ENCODE measurements around the gene POLDIP2. TPM values are rescaled to one million over a fixed set of nuclear protein-coding genes. Genes with fewer than 3 reads are reported as not detected.
A peak's percentile ranks its signal among the peaks of the same experiment; 100 is the strongest.

POLDIP2 gene
- total RNA-seq, 1 donor from 2014 or later, result 79.1 TPM

- TF ChIP-seq EZH2 (IDR thresholded peaks at IDR 0.05; ENCODE audit: insufficient read depth, low read length) (no peak), CTCF (IDR thresholded peaks at IDR 0.05; ENCODE audit: insufficient read depth, low read depth, low read length) (no peak)
- peak overlapping the region; percentile 54 for H3K9ac ChIP-seq (ENCODE audit: low read length)
- no peaks in the 10 kb centered on the region for H3K9me3 ChIP-seq (ENCODE audit: insufficient read depth, low read depth, low read length)
- H2AFZ ChIP-seq (ENCODE audit: low read depth, low read length), result no peak overlapping the region
- Mint-ChIP-seq H3K4me3 (ENCODE audit: unreplicated experiment) (no peak overlapping the region), H3K36me3 (ENCODE audit: low read depth, unreplicated experiment) (peaks cover 27% of the 10 kb centered on the region), H3K9me3 (ENCODE audit: unreplicated experiment) (peaks cover 5% of the 10 kb centered on the region), H3K4me1 (ENCODE audit: low read depth, unreplicated experiment) (peaks cover 19% of the 10 kb centered on the region), H3K27ac (ENCODE audit: unreplicated experiment) (peak overlapping the region; percentile 90), H3K27me3 (ENCODE audit: low read depth, unreplicated experiment) (no peaks in the 10 kb centered on the region)
- H3K27me3 ChIP-seq (ENCODE audit: insufficient read depth, low read length), result no peaks in the 10 kb centered on the region
- H3K79me2 ChIP-seq (ENCODE audit: insufficient read depth, low read length), result peaks cover 28% of the 10 kb centered on the region
- H3K36me3 ChIP-seq (ENCODE audit: insufficient read depth, low read length), result peaks cover 49% of the 10 kb centered on the region
- FAIRE-seq (no peak), DNase-seq (ENCODE audit: low read depth) (peak; percentile 67)
- peaks cover 38% of the 10 kb centered on the region for H3K4me1 ChIP-seq (ENCODE audit: insufficient read depth, low read length)
- H3K27ac ChIP-seq (ENCODE audit: low read depth, low read length), result peak overlapping the region; percentile 85
- H4K20me1 ChIP-seq (ENCODE audit: insufficient read depth, low read length), result peaks cover 48% of the 10 kb centered on the region
- no peak overlapping the region for H3K4me3 ChIP-seq (ENCODE audit: insufficient read depth, low read depth, low read length)
- H3K4me2 ChIP-seq (ENCODE audit: low read length), result peak overlapping the region; percentile 57
These were observed 11.1 kb downstream of the POLDIP2 start for GRCh38 chr17:28346199-28346580.

GRCh38 chr17:28345419-28346198, 11.7 kb downstream of the POLDIP2 start:
- no peak overlapping the region for H2AFZ ChIP-seq (ENCODE audit: low read depth, low read length)
- H3K79me2 ChIP-seq (ENCODE audit: insufficient read depth, low read length), result peaks cover 33% of the 10 kb centered on the region
- Mint-ChIP-seq H3K27ac (ENCODE audit: unreplicated experiment) (peak overlapping the region; percentile 53), H3K4me1 (ENCODE audit: low read depth, unreplicated experiment) (peaks cover 19% of the 10 kb centered on the region), H3K4me3 (ENCODE audit: unreplicated experiment) (no peak overlapping the region), H3K9me3 (ENCODE audit: unreplicated experiment) (peaks cover 5% of the 10 kb centered on the region), H3K27me3 (ENCODE audit: low read depth, unreplicated experiment) (no peaks in the 10 kb centered on the region), H3K36me3 (ENCODE audit: low read depth, unreplicated experiment) (peaks cover 24% of the 10 kb centered on the region)
- H3K9me3 ChIP-seq (ENCODE audit: insufficient read depth, low read depth, low read length), result no peaks in the 10 kb centered on the region
- TF ChIP-seq CTCF (IDR thresholded peaks at IDR 0.05; ENCODE audit: insufficient read depth, low read depth, low read length), result no peak
- no peak for TF ChIP-seq EZH2 (IDR thresholded peaks at IDR 0.05; ENCODE audit: insufficient read depth, low read length)
- peak overlapping the region; percentile 57 for H3K4me2 ChIP-seq (ENCODE audit: low read length)
- H3K36me3 ChIP-seq (ENCODE audit: insufficient read depth, low read length), result peaks cover 50% of the 10 kb centered on the region
- peaks cover 38% of the 10 kb centered on the region for H3K4me1 ChIP-seq (ENCODE audit: insufficient read depth, low read length)
- no peaks in the 10 kb centered on the region for H3K27me3 ChIP-seq (ENCODE audit: insufficient read depth, low read length)
- H3K4me3 ChIP-seq (ENCODE audit: insufficient read depth, low read depth, low read length), result no peak overlapping the region
- peak overlapping the region; percentile 85 for H3K27ac ChIP-seq (ENCODE audit: low read depth, low read length)
- H4K20me1 ChIP-seq (ENCODE audit: insufficient read depth, low read length), result peaks cover 49% of the 10 kb centered on the region
- H3K9ac ChIP-seq (ENCODE audit: low read length), result peak overlapping the region; percentile 54
- DNase-seq (ENCODE audit: low read depth), result peak; percentile 52
- no peak for FAIRE-seq

- Histone ChIP-seq H3K36me3 (ENCODE audit: insufficient read depth, low read length) (peaks cover 52% of the 10 kb centered on the region), H3K9me3 (ENCODE audit: insufficient read depth, low read depth, low read length) (no peaks in the 10 kb centered on the region), H3K27me3 (ENCODE audit: insufficient read depth, low read length) (no peaks in the 10 kb centered on the region), H3K4me3 (ENCODE audit: insufficient read depth, low read depth, low read length) (no peak overlapping the region), H3K4me1 (ENCODE audit: insufficient read depth, low read length) (peaks cover 38% of the 10 kb centered on the region), H3K9ac (ENCODE audit: low read length) (no peak overlapping the region), H3K27ac (ENCODE audit: low read depth, low read length) (no peak overlapping the region), H2AFZ (ENCODE audit: low read depth, low read length) (no peak overlapping the region), H3K4me2 (ENCODE audit: low read length) (no peak overlapping the region), H3K79me2 (ENCODE audit: insufficient read depth, low read length) (peaks cover 45% of the 10 kb centered on the region), H4K20me1 (ENCODE audit: insufficient read depth, low read length) (peaks cover 59% of the 10 kb centered on the region)
- no peak for FAIRE-seq
- DNase-seq (ENCODE audit: low read depth), result no peak
- peaks cover 19% of the 10 kb centered on the region for H3K4me1 Mint-ChIP-seq (ENCODE audit: low read depth, unreplicated experiment)
- H3K27ac Mint-ChIP-seq (ENCODE audit: unreplicated experiment), result no peak overlapping the region
- no peaks in the 10 kb centered on the region for H3K27me3 Mint-ChIP-seq (ENCODE audit: low read depth, unreplicated experiment)
- peak overlapping the region; percentile 34 for H3K4me3 Mint-ChIP-seq (ENCODE audit: unreplicated experiment)
- TF ChIP-seq CTCF (IDR thresholded peaks at IDR 0.05; ENCODE audit: insufficient read depth, low read depth, low read length) (no peak), EZH2 (IDR thresholded peaks at IDR 0.05; ENCODE audit: insufficient read depth, low read length) (no peak)
- H3K36me3 Mint-ChIP-seq (ENCODE audit: low read depth, unreplicated experiment), result peaks cover 22% of the 10 kb centered on the region
- peaks cover 2% of the 10 kb centered on the region for H3K9me3 Mint-ChIP-seq (ENCODE audit: unreplicated experiment)
These were observed 12.9 kb downstream of the POLDIP2 start for GRCh38 chr17:28344435-28344901.
